Nephron (organoid): ENCODE results near the gene CELA2B.

Experiments
- H3K27ac Mint-ChIP-seq, 3 experiments: 2 replicates each; pipeline ENCODE4 v1.8.0; 2020; ENCODE audit warnings: mixed read lengths in 3 of 3, mild to moderate bottlenecking in 2 of 3, moderate library complexity in 1 of 3
- H3K27me3 Mint-ChIP-seq: 2 replicates; pipeline ENCODE4 v1.8.0; 2021; ENCODE audit warnings: low read depth, mild to moderate bottlenecking, moderate library complexity, mixed read lengths
- H3K36me3 Mint-ChIP-seq: 2 replicates; pipeline ENCODE4 v1.8.0; 2020; ENCODE audit warnings: low read depth, mixed read lengths
- H3K4me1 Mint-ChIP-seq: 2 replicates; pipeline ENCODE4 v1.8.0; 2020; ENCODE audit warnings: mixed read lengths
- H3K4me3 Mint-ChIP-seq, 3 experiments: 2 replicates each; pipeline ENCODE4 v1.8.0; 2020; ENCODE audit warnings: mild to moderate bottlenecking in 3 of 3, mixed read lengths in 3 of 3, moderate library complexity in 2 of 3
- H3K9me3 Mint-ChIP-seq: 2 replicates; pipeline ENCODE4 v1.8.0; 2020; ENCODE audit warnings: mixed read lengths
- TF ChIP-seq, protein P1 (sequence below), 3 experiments: fragments of 200-600 bp; sonication (generic); IDR thresholded peaks; one replicate each; pipeline ENCODE4 v1.5.0; 2021; ENCODE audit warnings: antibody characterized with exemption in 3 of 3; ENCODE audit not compliant: unreplicated experiment in 3 of 3

CELA2B gene

GRCh38 chr1:15493869-15494390 lies 18.0 kb downstream of the CELA2B start:
- Mint-ChIP-seq H3K27ac (no peak overlapping the region), H3K9me3 (peaks cover 3% of the 10 kb centered on the region), H3K4me3 (no peak overlapping the region), H3K36me3 (peaks cover 65% of the 10 kb centered on the region), H3K4me1 (peaks cover 7% of the 10 kb centered on the region), H3K27me3 (no peaks in the 10 kb centered on the region)
- TF ChIP-seq, protein P1, sequence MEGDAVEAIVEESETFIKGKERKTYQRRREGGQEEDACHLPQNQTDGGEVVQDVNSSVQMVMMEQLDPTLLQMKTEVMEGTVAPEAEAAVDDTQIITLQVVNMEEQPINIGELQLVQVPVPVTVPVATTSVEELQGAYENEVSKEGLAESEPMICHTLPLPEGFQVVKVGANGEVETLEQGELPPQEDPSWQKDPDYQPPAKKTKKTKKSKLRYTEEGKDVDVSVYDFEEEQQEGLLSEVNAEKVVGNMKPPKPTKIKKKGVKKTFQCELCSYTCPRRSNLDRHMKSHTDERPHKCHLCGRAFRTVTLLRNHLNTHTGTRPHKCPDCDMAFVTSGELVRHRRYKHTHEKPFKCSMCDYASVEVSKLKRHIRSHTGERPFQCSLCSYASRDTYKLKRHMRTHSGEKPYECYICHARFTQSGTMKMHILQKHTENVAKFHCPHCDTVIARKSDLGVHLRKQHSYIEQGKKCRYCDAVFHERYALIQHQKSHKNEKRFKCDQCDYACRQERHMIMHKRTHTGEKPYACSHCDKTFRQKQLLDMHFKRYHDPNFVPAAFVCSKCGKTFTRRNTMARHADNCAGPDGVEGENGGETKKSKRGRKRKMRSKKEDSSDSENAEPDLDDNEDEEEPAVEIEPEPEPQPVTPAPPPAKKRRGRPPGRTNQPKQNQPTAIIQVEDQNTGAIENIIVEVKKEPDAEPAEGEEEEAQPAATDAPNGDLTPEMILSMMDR (IDR thresholded peaks at IDR 0.05; ENCODE audit: unreplicated experiment in 3 of 3) = no peak

GRCh38 chr1:15500184-15501178 lies 24.6 kb downstream of the CELA2B start:
- Mint-ChIP-seq H3K4me1 (peaks cover 7% of the 10 kb centered on the region), H3K4me3 (no peak overlapping the region), H3K9me3 (peaks cover 3% of the 10 kb centered on the region), H3K27me3 (no peaks in the 10 kb centered on the region), H3K27ac (peak overlapping the region in 2 of 3 experiments; percentile 20 to 25), H3K36me3 (peaks cover 36% of the 10 kb centered on the region)
- TF ChIP-seq, protein P1 (IDR thresholded peaks at IDR 0.05; ENCODE audit: unreplicated experiment in 3 of 3) = no peak

DNA sequence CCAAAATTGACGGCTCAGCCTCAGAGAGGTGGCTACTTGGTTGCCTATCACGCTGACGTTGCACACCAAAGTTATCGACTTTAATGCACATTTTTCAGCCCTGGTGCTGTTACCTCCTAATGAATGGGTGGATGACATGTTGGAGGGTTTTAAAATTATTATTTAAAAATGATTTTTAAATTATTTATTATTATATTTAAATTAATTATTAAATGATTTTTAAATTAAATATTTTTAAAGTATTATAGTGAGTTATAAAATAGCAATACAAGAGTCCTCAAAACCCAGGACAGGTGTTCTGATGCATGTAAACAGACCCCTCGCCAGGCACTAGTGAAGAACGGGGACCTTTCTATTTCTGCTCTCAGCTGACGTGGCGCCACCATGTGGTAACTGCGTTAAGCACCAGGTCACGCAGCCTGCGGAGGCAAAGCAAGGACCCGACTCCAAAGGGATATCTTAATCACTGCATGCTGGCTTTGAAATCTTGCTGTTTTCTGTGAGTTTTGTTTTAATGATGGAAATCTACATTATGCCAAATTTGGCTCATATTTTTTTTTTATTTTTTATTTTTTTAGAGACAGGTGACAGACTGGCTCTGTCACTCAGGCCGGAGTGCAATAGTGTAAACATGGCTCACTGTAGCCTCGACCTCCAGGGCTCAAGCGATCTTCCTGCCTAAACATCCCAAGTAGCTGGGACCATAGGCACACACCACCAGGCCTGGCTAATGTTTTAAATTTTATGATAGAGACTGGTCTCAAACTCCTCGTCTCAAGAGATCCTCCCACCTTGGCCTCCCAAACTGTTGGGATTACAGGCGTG lies 25.5 kb downstream of the CELA2B start:
- H3K36me3 Mint-ChIP-seq = peaks cover 26% of the 10 kb centered on the region
- H3K27me3 Mint-ChIP-seq = no peaks in the 10 kb centered on the region
- H3K27ac Mint-ChIP-seq = no peak overlapping the region
- H3K9me3 Mint-ChIP-seq = peaks cover 3% of the 10 kb centered on the region
- peaks cover 7% of the 10 kb centered on the region for H3K4me1 Mint-ChIP-seq
- TF ChIP-seq, protein P1 (IDR thresholded peaks at IDR 0.05; ENCODE audit: unreplicated experiment in 3 of 3) = peak; percentile 59 to 71 (median 61)
- no peak overlapping the region for H3K4me3 Mint-ChIP-seq

GRCh38 chr1:15504436-15504835 lies 28.5 kb downstream of the CELA2B start:
- no peaks in the 10 kb centered on the region for H3K27me3 Mint-ChIP-seq
- peaks cover 7% of the 10 kb centered on the region for H3K4me1 Mint-ChIP-seq
- H3K27ac Mint-ChIP-seq = no peak overlapping the region
- H3K9me3 Mint-ChIP-seq = no peaks in the 10 kb centered on the region
- no peak overlapping the region for H3K4me3 Mint-ChIP-seq
- H3K36me3 Mint-ChIP-seq = peaks cover 19% of the 10 kb centered on the region
- TF ChIP-seq, protein P1 (IDR thresholded peaks at IDR 0.05; ENCODE audit: unreplicated experiment in 3 of 3) = no peak

DNA sequence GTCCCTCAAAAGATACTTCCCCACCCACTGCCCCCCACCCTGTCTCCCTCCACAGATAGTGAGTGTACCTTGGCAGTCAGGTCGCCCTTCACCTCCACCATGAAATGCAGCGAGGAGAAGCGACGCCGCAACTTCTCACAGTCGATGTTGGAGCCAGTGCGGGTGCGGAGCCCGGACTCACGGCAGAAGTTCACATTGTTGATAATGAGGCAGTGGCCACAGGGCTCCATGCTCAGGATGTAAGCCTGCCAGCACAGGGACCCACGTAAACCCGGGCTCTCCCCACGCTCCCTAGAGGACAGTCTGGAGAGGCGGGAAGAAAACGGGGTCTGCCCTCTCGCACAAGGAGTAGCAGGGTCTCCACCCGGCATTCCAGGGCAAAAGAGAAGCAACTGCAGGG lies 30.9 kb downstream of the CELA2B start:
- TF ChIP-seq, protein P1 (IDR thresholded peaks at IDR 0.05; ENCODE audit: unreplicated experiment in 3 of 3) = no peak
- H3K27me3 Mint-ChIP-seq = no peaks in the 10 kb centered on the region
- no peaks in the 10 kb centered on the region for H3K9me3 Mint-ChIP-seq
- no peak overlapping the region for H3K4me3 Mint-ChIP-seq
- H3K4me1 Mint-ChIP-seq = no peaks in the 10 kb centered on the region
- H3K36me3 Mint-ChIP-seq = peaks cover 15% of the 10 kb centered on the region
- H3K27ac Mint-ChIP-seq = no peak overlapping the region
